Measurements from ENCODE around the gene DGKD. TPM values are rescaled to one million over a fixed set of nuclear protein-coding genes. Genes with fewer than 3 reads are reported as not detected.
A peak's percentile ranks its signal among the peaks of the same experiment; 100 is the strongest.

The DGKD gene
- polyA plus RNA-seq, 3 donors, result 14.5 to 67.5 (median 16.6) TPM

GRCh38 chr2:233352141-233352842 lies 2.0 kb upstream of the DGKD start:
- Mint-ChIP-seq H3K36me3 (peaks cover 12 to 13% of the 10 kb centered on the region in 2 donors), H3K27me3 (ENCODE audit: low read depth in 3 of 3) (no peaks in the 10 kb centered on the region), H3K4me3 (no peak overlapping the region), H3K4me1 (peaks cover 78% of the 10 kb centered on the region), H3K9me3 (no peaks in the 10 kb centered on the region), H3K27ac (peak overlapping the region; percentile 43 to 87 (median 74))
- Histone ChIP-seq H3K27me3 (ENCODE audit: control insufficient read depth in 2 of 2, insufficient read depth in 2 of 2, low read length in 2 of 2) (no peaks in the 10 kb centered on the region), H3K27ac (ENCODE audit: low read depth in 1 of 2, low read length in 2 of 2) (peak overlapping the region in 1 of 2 donors; percentile 34), H3K4me3 (replicated peaks in 1 of 3; ENCODE audit: low read depth in 2 of 3, low read length in 3 of 3) (no peak overlapping the region), H3K4me1 (ENCODE audit: control insufficient read depth in 1 of 2, insufficient read depth in 2 of 2, low read length in 2 of 2) (peaks cover 81 to 83% of the 10 kb centered on the region in 2 donors), H3K4me2 (replicated peaks; ENCODE audit: extremely low read depth, low read length, poor library complexity, severe bottlenecking) (no peak overlapping the region), H3K36me3 (replicated peaks in 1 of 2; ENCODE audit: control insufficient read depth in 1 of 2, insufficient read depth in 2 of 2, low read length in 2 of 2) (no peaks in the 10 kb centered on the region), H2AFZ (ENCODE audit: insufficient read depth, low read depth, low read length, poor library complexity, severe bottlenecking) (no peak overlapping the region), H3K9ac (ENCODE audit: insufficient read depth, low read length, poor library complexity, severe bottlenecking) (no peak overlapping the region), H3K9me3 (replicated peaks in 1 of 2; ENCODE audit: control insufficient read depth in 1 of 2, insufficient read depth in 1 of 2, low read length in 2 of 2) (no peaks in the 10 kb centered on the region), H3K79me2 (ENCODE audit: insufficient read depth, low read length) (peaks cover 38% of the 10 kb centered on the region), H4K20me1 (ENCODE audit: insufficient read depth, low read length) (peaks cover 13% of the 10 kb centered on the region)
- no peak for DNase-seq
- intact Hi-C loops (cut with micrococcal nuclease), result no loop called here
- no peak for TF ChIP-seq CTCF (IDR thresholded peaks at IDR 0.05)
- 95% methylated on average over 18 of the region's 25 CpGs for WGBS (ENCODE audit: insufficient coverage)

- no peaks in the 10 kb centered on the region for H3K9me3 ChIP-seq (replicated peaks in 1 of 2; ENCODE audit: control insufficient read depth in 1 of 2, insufficient read depth in 1 of 2, low read length in 2 of 2)
- no peaks in the 10 kb centered on the region for H3K36me3 ChIP-seq (replicated peaks in 1 of 2; ENCODE audit: control insufficient read depth in 1 of 2, insufficient read depth in 2 of 2, low read length in 2 of 2)
- Mint-ChIP-seq H3K27ac (peak overlapping the region; percentile 89 to 96 (median 94)), H3K27me3 (ENCODE audit: low read depth in 3 of 3) (no peaks in the 10 kb centered on the region), H3K4me3 (peak overlapping the region; percentile 91 to 94), H3K36me3 (peaks cover 9 to 12% of the 10 kb centered on the region in 2 donors), H3K4me1 (peaks cover 87% of the 10 kb centered on the region), H3K9me3 (no peaks in the 10 kb centered on the region)
- no peak for DNase-seq
- H2AFZ ChIP-seq (ENCODE audit: insufficient read depth, low read depth, low read length, poor library complexity, severe bottlenecking), result peak overlapping the region; percentile 91
- H4K20me1 ChIP-seq (ENCODE audit: insufficient read depth, low read length), result peaks cover 13% of the 10 kb centered on the region
- peaks cover 88 to 91% of the 10 kb centered on the region in 2 donors for H3K4me1 ChIP-seq (ENCODE audit: control insufficient read depth in 1 of 2, insufficient read depth in 2 of 2, low read length in 2 of 2)
- H3K27me3 ChIP-seq (ENCODE audit: control insufficient read depth in 2 of 2, insufficient read depth in 2 of 2, low read length in 2 of 2), result no peaks in the 10 kb centered on the region
- H3K79me2 ChIP-seq (ENCODE audit: insufficient read depth, low read length), result peaks cover 47% of the 10 kb centered on the region
- peak overlapping the region; percentile 92 for H3K4me2 ChIP-seq (replicated peaks; ENCODE audit: extremely low read depth, low read length, poor library complexity, severe bottlenecking)
- peak overlapping the region; percentile 44 for H3K9ac ChIP-seq (ENCODE audit: insufficient read depth, low read length, poor library complexity, severe bottlenecking)
- peak overlapping the region; percentile 63 to 86 for H3K27ac ChIP-seq (ENCODE audit: low read depth in 1 of 2, low read length in 2 of 2)
- H3K4me3 ChIP-seq (replicated peaks in 1 of 3; ENCODE audit: low read depth in 2 of 3, low read length in 3 of 3), result peak overlapping the region in 2 of 3 experiments; percentile 48 to 81
- intact Hi-C loops (cut with micrococcal nuclease), result no loop called here
- WGBS (ENCODE audit: insufficient coverage), result 74% methylated on average over 22 of the region's 22 CpGs
- no peak for TF ChIP-seq CTCF (IDR thresholded peaks at IDR 0.05)
Measured at GRCh38 chr2:233353101-233353768, 1.1 kb upstream of the DGKD start.
